NT2/D1 (cell line): ENCODE measurements around the gene PANK2.
A peak's percentile ranks its signal among the peaks of the same experiment; 100 is the strongest.

ENCODE experiments used
- DNase-seq: peaks from one replicate; pipeline ENCODE4 v3.0.0-alpha.2; 2011; ENCODE audit warnings: low read depth, low spot score
- H3K27me3 ChIP-seq: 2 replicates; pipeline ENCODE4 v1.6.0; 2011; ENCODE audit warnings: mild to moderate bottlenecking; ENCODE audit not compliant: insufficient read length, insufficient read depth
- H3K36me3 ChIP-seq: 2 replicates; pipeline ENCODE4 v1.6.1; 2011; ENCODE audit warnings: mild to moderate bottlenecking, low read length, mixed read lengths; ENCODE audit not compliant: insufficient read depth, insufficient read length
- H3K4me1 ChIP-seq: 2 replicates; pipeline ENCODE4 v1.5.1; 2011; ENCODE audit not compliant: insufficient read depth, insufficient read length
- H3K4me3 ChIP-seq: 2 replicates; pipeline ENCODE4 v1.5.1; 2011; ENCODE audit warnings: low read depth; ENCODE audit not compliant: insufficient read length
- H3K9ac ChIP-seq: 2 replicates; pipeline ENCODE4 v1.6.0; 2011; ENCODE audit warnings: low read depth; ENCODE audit not compliant: insufficient read length
- H3K9me3 ChIP-seq: 2 replicates; pipeline ENCODE4 v1.5.1; 2011; ENCODE audit warnings: mild to moderate bottlenecking, low read length; ENCODE audit not compliant: insufficient read depth
- SUZ12 ChIP-seq: IDR thresholded peaks from 2 replicates; pipeline ENCODE4 v1.6.1; 2011; ENCODE audit not compliant: insufficient read length, insufficient read depth; ENCODE audit errors: extremely low read depth
- YY1 ChIP-seq: IDR thresholded peaks from 2 replicates; pipeline ENCODE4 v1.6.1; 2011; ENCODE audit not compliant: insufficient read length, insufficient read depth
- ZNF274 ChIP-seq: IDR thresholded peaks from 2 replicates; pipeline ENCODE4 v1.6.1; 2011; ENCODE audit warnings: mild to moderate bottlenecking, low read depth, low read length

The PANK2 gene

GRCh38 chr20:3887876-3888620, 1.1 kb upstream of the PANK2 start:
- Histone ChIP-seq H3K4me1 (no peaks in the 10 kb centered on the region), H3K9me3 (no peaks in the 10 kb centered on the region), H3K4me3 (peak overlapping the region; percentile 74), H3K9ac (peak overlapping the region; percentile 91), H3K36me3 (peaks cover 24% of the 10 kb centered on the region), H3K27me3 (no peaks in the 10 kb centered on the region)
- DNase-seq, result no peak
- no peak for TF ChIP-seq SUZ12
- no peak for TF ChIP-seq YY1
- no peak for TF ChIP-seq ZNF274

GRCh38 chr20:3889489-3890397, 556 bp downstream of the PANK2 start:
- Histone ChIP-seq H3K4me1 (no peaks in the 10 kb centered on the region), H3K4me3 (peak overlapping the region; percentile 90), H3K9ac (peak overlapping the region; percentile 93), H3K9me3 (no peaks in the 10 kb centered on the region), H3K27me3 (no peaks in the 10 kb centered on the region), H3K36me3 (peaks cover 36% of the 10 kb centered on the region)
- no peak for DNase-seq
- no peak for TF ChIP-seq SUZ12
- no peak for TF ChIP-seq ZNF274
- TF ChIP-seq YY1, result no peak

- TF ChIP-seq ZNF274, result no peak
- TF ChIP-seq YY1, result no peak
- TF ChIP-seq SUZ12, result no peak
- H3K27me3 ChIP-seq, result no peaks in the 10 kb centered on the region
- H3K36me3 ChIP-seq, result peaks cover 41% of the 10 kb centered on the region
- H3K4me1 ChIP-seq, result no peaks in the 10 kb centered on the region
- peak overlapping the region; percentile 93 for H3K9ac ChIP-seq
- no peak for DNase-seq
- no peaks in the 10 kb centered on the region for H3K9me3 ChIP-seq
- H3K4me3 ChIP-seq, result peak overlapping the region; percentile 90
Measured at GRCh38 chr20:3890398-3890751, 1.2 kb downstream of the PANK2 start.

GRCh38 chr20:3890999-3891929, 2.1 kb downstream of the PANK2 start:
- H3K9ac ChIP-seq, result peak overlapping the region; percentile 93
- no peaks in the 10 kb centered on the region for H3K4me1 ChIP-seq
- H3K27me3 ChIP-seq, result no peaks in the 10 kb centered on the region
- H3K36me3 ChIP-seq, result peaks cover 41% of the 10 kb centered on the region
- TF ChIP-seq SUZ12 (no peak), ZNF274 (no peak)
- no peak for DNase-seq
- H3K4me3 ChIP-seq, result peak overlapping the region; percentile 90
- H3K9me3 ChIP-seq, result no peaks in the 10 kb centered on the region

- Histone ChIP-seq H3K4me1 (no peaks in the 10 kb centered on the region), H3K36me3 (peaks cover 54% of the 10 kb centered on the region), H3K4me3 (no peak overlapping the region), H3K9me3 (no peaks in the 10 kb centered on the region), H3K27me3 (no peaks in the 10 kb centered on the region), H3K9ac (no peak overlapping the region)
- DNase-seq, result no peak
- TF ChIP-seq SUZ12 (no peak), YY1 (no peak), ZNF274 (no peak)
Measured at GRCh38 chr20:3894796-3895195, 5.6 kb downstream of the PANK2 start.

GRCh38 chr20:3896302-3896701, 7.1 kb downstream of the PANK2 start:
- Histone ChIP-seq H3K9me3 (no peaks in the 10 kb centered on the region), H3K4me1 (no peaks in the 10 kb centered on the region), H3K9ac (no peak overlapping the region), H3K4me3 (no peak overlapping the region), H3K36me3 (peaks cover 43% of the 10 kb centered on the region), H3K27me3 (no peaks in the 10 kb centered on the region)
- DNase-seq, result no peak
- TF ChIP-seq YY1, result no peak
- TF ChIP-seq SUZ12, result no peak
- no peak for TF ChIP-seq ZNF274
